Calu3 (cell line): ENCODE measurements around the gene PNPLA2. TPM values are rescaled to one million over a fixed set of nuclear protein-coding genes. Genes with fewer than 3 reads are reported as not detected.

Source experiments
- BruUV-seq: library from RNA; stranded (reverse); fragments of 400-500 nt; replicated peaks from 2 replicates; lab custom pipeline; 2021; lab: Mats Ljungman, UMichigan
- CTCF ChIA-PET: fragments of 300-600 bp; sonication (Branson Sonifier 250); formaldehyde crosslinking; loops from one replicate; lab custom pipeline; 2022; ENCODE audit warnings: antibody characterized with exemption; lab: Charles Lee
- DNase-seq: peaks from one replicate; pipeline ENCODE4 v3.0.0; 2022
- H3K27ac Mint-ChIP-seq: one replicate; pipeline ENCODE4 v1.8.0; 2022; ENCODE audit warnings: mixed read lengths; ENCODE audit not compliant: unreplicated experiment
- H3K27me3 Mint-ChIP-seq: one replicate; pipeline ENCODE4 v1.8.0; 2022; ENCODE audit warnings: mixed read lengths; ENCODE audit not compliant: unreplicated experiment
- H3K36me3 Mint-ChIP-seq: one replicate; pipeline ENCODE4 v1.8.0; 2022; ENCODE audit warnings: mild to moderate bottlenecking, moderate library complexity, mixed read lengths; ENCODE audit not compliant: insufficient read depth, unreplicated experiment
- H3K4me1 Mint-ChIP-seq: one replicate; pipeline ENCODE4 v1.8.0; 2022; ENCODE audit warnings: mild to moderate bottlenecking, low read depth, mixed read lengths; ENCODE audit not compliant: unreplicated experiment
- H3K4me3 Mint-ChIP-seq: one replicate; pipeline ENCODE4 v1.8.0; 2022; ENCODE audit warnings: mild to moderate bottlenecking, low read depth, moderate library complexity, mixed read lengths; ENCODE audit not compliant: unreplicated experiment
- H3K9me3 Mint-ChIP-seq: one replicate; pipeline ENCODE4 v1.8.0; 2022; ENCODE audit warnings: low read depth, mixed read lengths; ENCODE audit not compliant: unreplicated experiment
- CTCF ChIP-seq: fragments of 200-600 bp; IDR thresholded peaks from one replicate; pipeline ENCODE4 v1.8.0; 2022; ENCODE audit warnings: antibody characterized with exemption; ENCODE audit not compliant: unreplicated experiment
- intact Hi-C: fragments of 100-400 bp; cut with micrococcal nuclease; formaldehyde crosslinking; loops from one replicate; pipeline ENCODE4 v1.10.0; 2022; ENCODE audit not compliant: unreplicated experiment
- total RNA-seq: library from RNA; stranded (reverse); gene quantifications from 2 replicates; pipeline ENCODE4 v1.2.3, GENCODE V29; 2022

Gene PNPLA2
- total RNA-seq, 1 experiment from 2014 or later, result 134 TPM

- no peaks in the 10 kb centered on the region for H3K4me1 Mint-ChIP-seq
- CTCF ChIA-PET, result no interaction called here
- H3K9me3 Mint-ChIP-seq, result no peaks in the 10 kb centered on the region
- H3K27me3 Mint-ChIP-seq, result no peaks in the 10 kb centered on the region
- no peak overlapping the region for H3K4me3 Mint-ChIP-seq
- BruUV-seq, result no TSS peak
- TF ChIP-seq CTCF, result no peak
- no peak for DNase-seq
- peaks cover 68% of the 10 kb centered on the region for H3K36me3 Mint-ChIP-seq
- intact Hi-C loops, result no loop called here
- peak overlapping the region; percentile 42 for H3K27ac Mint-ChIP-seq
Measured at GRCh38 chr11:868802-869201, 50.1 kb downstream of the PNPLA2 start.

GRCh38 chr11:869399-870126, 50.8 kb downstream of the PNPLA2 start:
- CTCF ChIA-PET, result no interaction called here
- no peak for DNase-seq
- H3K4me1 Mint-ChIP-seq, result no peaks in the 10 kb centered on the region
- no TSS peak for BruUV-seq
- H3K27me3 Mint-ChIP-seq, result no peaks in the 10 kb centered on the region
- intact Hi-C loops, result no loop called here
- H3K27ac Mint-ChIP-seq, result peak overlapping the region; percentile 54
- peaks cover 61% of the 10 kb centered on the region for H3K36me3 Mint-ChIP-seq
- no peaks in the 10 kb centered on the region for H3K9me3 Mint-ChIP-seq
- TF ChIP-seq CTCF, result no peak
- H3K4me3 Mint-ChIP-seq, result no peak overlapping the region

GRCh38 chr11:870127-870413, 51.4 kb downstream of the PNPLA2 start:
- Mint-ChIP-seq H3K27ac (peak overlapping the region; percentile 54), H3K27me3 (no peaks in the 10 kb centered on the region), H3K4me3 (no peak overlapping the region), H3K36me3 (peaks cover 57% of the 10 kb centered on the region), H3K4me1 (no peaks in the 10 kb centered on the region), H3K9me3 (no peaks in the 10 kb centered on the region)
- intact Hi-C loops, result no loop called here
- no TSS peak for BruUV-seq
- peak; percentile 41 for TF ChIP-seq CTCF
- CTCF ChIA-PET, result no interaction called here
- DNase-seq, result no peak

GRCh38 chr11:870418-870817, 51.7 kb downstream of the PNPLA2 start:
- intact Hi-C loops, result no loop called here
- H3K36me3 Mint-ChIP-seq, result peaks cover 57% of the 10 kb centered on the region
- CTCF ChIA-PET, result no interaction called here

More at GRCh38 chr11:870418-870817, 51.7 kb downstream of the PNPLA2 start:
- Mint-ChIP-seq H3K27ac (peak overlapping the region; percentile 54), H3K9me3 (no peaks in the 10 kb centered on the region), H3K4me1 (no peaks in the 10 kb centered on the region), H3K4me3 (no peak overlapping the region), H3K27me3 (no peaks in the 10 kb centered on the region)
- BruUV-seq, result no TSS peak
- TF ChIP-seq CTCF, result no peak
- DNase-seq, result no peak
